HG03442 (cell line): ENCODE measurements around the gene PAX4.
"Not testable (repeated sequence)": the region's sequence is repeated elsewhere in the genome, so short reads cannot be mapped to it uniquely, and the experiment has no call there.

Experiments used
- ATAC-seq: cut with Tn5 transposase; IDR thresholded peaks from one replicate; pipeline ENCODE4 v1.9.1; 2021; ENCODE audit warnings: mild to moderate bottlenecking, moderate library complexity; ENCODE audit not compliant: unreplicated experiment

Gene PAX4

GRCh38 chr7:127588019-127588696 lies 29.8 kb downstream of the PAX4 start, which contains the start of gene ARF5:
TSS of gene ARF5 (plus strand) at chr7:127588411. CDS start at chr7:127588499, 88 bp downstream.
- peak; percentile 68 for ATAC-seq

GRCh38 chr7:127587663-127588018 lies 30.3 kb downstream of the PAX4 start:
- no peak for ATAC-seq

GRCh38 chr7:127586346-127586745 lies 31.6 kb downstream of the PAX4 start:
- ATAC-seq = no peak

- ATAC-seq = peak; percentile 77
These were observed 32.6 kb downstream of the PAX4 start, which contains the start of gene GCC1 for GRCh38 chr7:127585044-127585953. TSS of gene GCC1 (minus strand) at chr7:127585596. CDS start at chr7:127585182, 414 bp downstream.

- no peak for ATAC-seq
These were observed 33.3 kb downstream of the PAX4 start for GRCh38 chr7:127584648-127585043.

GRCh38 chr7:127582361-127582760 lies 35.6 kb downstream of the PAX4 start:
- ATAC-seq = no peak

- ATAC-seq = no peak
These were observed 36.2 kb downstream of the PAX4 start for GRCh38 chr7:127581716-127582115.

- ATAC-seq = no peak
These were observed 37.3 kb downstream of the PAX4 start for GRCh38 chr7:127580612-127581011.

GRCh38 chr7:127578711-127579275 lies 39.1 kb downstream of the PAX4 start:
- no peak for ATAC-seq

GRCh38 chr7:127578036-127578684 lies 39.8 kb downstream of the PAX4 start:
- no peak for ATAC-seq

- no peak for ATAC-seq
These were observed 46.0 kb downstream of the PAX4 start for GRCh38 chr7:127571741-127572505.

- ATAC-seq = not testable (repeated sequence)
These were observed 49.9 kb downstream of the PAX4 start for GRCh38 chr7:127568034-127568433.

- no peak for ATAC-seq
These were observed 51.7 kb downstream of the PAX4 start for GRCh38 chr7:127566242-127566641.
